Lung (tissue), 12 donors: ENCODE data around the gene LEKR1. TPM values are rescaled to one million over a fixed set of nuclear protein-coding genes. Genes with fewer than 3 reads are reported as not detected.

ENCODE experiments used
- ATAC-seq: fragments of 200-7000 bp; cut with Tn5 transposase; one replicate; pipeline ENCODE4 v1.9.1; 2020; ENCODE audit warnings: moderate number of reproducible peaks; ENCODE audit not compliant: insufficient read depth, low FRiP score
- DNase-seq, 3 donors: peaks; one replicate each; pipeline ENCODE4 v3.0.0-alpha.2; 2013 to 2017
- H3K27ac ChIP-seq, 2 donors: one replicate each; pipeline ENCODE4 v1.5.1; 2013; ENCODE audit warnings: mild to moderate bottlenecking in 2 of 2, moderate library complexity in 2 of 2, control low read depth in 1 of 2, inconsistent platforms in 1 of 2, low read depth in 1 of 2, low read length in 1 of 2
- H3K27me3 ChIP-seq, 3 donors: one replicate each; pipeline ENCODE4 v1.5.1; 2013; ENCODE audit warnings: low read length in 2 of 3; ENCODE audit not compliant: control insufficient read depth in 3 of 3, insufficient read depth in 3 of 3
- H3K36me3 ChIP-seq, 4 donors: one replicate each; pipeline ENCODE4 v1.5.1; 2013; ENCODE audit warnings: low read length in 4 of 4, mild to moderate bottlenecking in 1 of 4, moderate library complexity in 1 of 4; ENCODE audit not compliant: control insufficient read depth in 4 of 4, insufficient read depth in 4 of 4
- H3K4me1 ChIP-seq, 5 donors: one replicate each; pipeline ENCODE4 v1.5.1; 2013; ENCODE audit warnings: low read length in 5 of 5, mild to moderate bottlenecking in 2 of 5, moderate library complexity in 1 of 5; ENCODE audit not compliant: control insufficient read depth in 5 of 5, insufficient read depth in 5 of 5
- H3K4me3 ChIP-seq: one replicate; pipeline ENCODE4 v1.5.1; 2013; ENCODE audit warnings: mild to moderate bottlenecking, control low read depth, moderate library complexity
- H3K9ac ChIP-seq, 2 donors: one replicate each; pipeline ENCODE4 v1.5.1; 2013; ENCODE audit warnings: low read length in 2 of 2, control low read depth in 1 of 2; ENCODE audit not compliant: insufficient read depth in 1 of 2
- H3K9me3 ChIP-seq, 4 donors: one replicate each; pipeline ENCODE4 v1.5.1; 2013; ENCODE audit warnings: low read length in 3 of 4, mild to moderate bottlenecking in 1 of 4, moderate library complexity in 1 of 4; ENCODE audit not compliant: control insufficient read depth in 4 of 4, insufficient read depth in 3 of 4
- CTCF ChIP-seq: IDR thresholded peaks from 2 replicates; pipeline ENCODE4 v1.5.1; 2012; ENCODE audit warnings: mild to moderate bottlenecking; ENCODE audit errors: control extremely low read depth, extremely low read depth
- WGBS, 2 donors: extraction: QIAGEN DNeasy Blood & Tissue Kit; methylation state at CpG; one replicate each; pipeline ENCODE4 v1.1.7; 2013; 5-methylcytosine and 5-hydroxymethylcytosine counted together
- polyA plus RNA-seq, 2 donors: library from polyadenylated mRNA; stranded (reverse); fragments of 200-250 nt; gene quantifications; one replicate each; pipeline ENCODE4 v1.2.1, GENCODE V29; 2013
- total RNA-seq, 2 donors: library from RNA; depleted of rRNA in 1 of 2; stranded (reverse); fragments of >200 nt in 1 of 2; gene quantifications; one replicate each; pipeline ENCODE4 v1.2.1, GENCODE V29; 2014 to 2021
- donor health status: control.
- donor health status: control.
- donor health status: Bipolar disorder and iron deficiency.
- donor health status: healthy.
- donor health status: DM: yes; HTN: yes; CAD: no.

Gene LEKR1
- total and polyA plus RNA-seq, 4 donors, result 0.71 to 5.4 (median 3.2) TPM

GRCh38 chr3:157073810-157074209 is 247.7 kb downstream of the LEKR1 start:
- DNase-seq (peak in 2 of 3 donors; percentile 28 to 29), ATAC-seq (no peak)
- TF ChIP-seq CTCF, result no peak
- Histone ChIP-seq H3K4me1 (no peaks in the 10 kb centered on the region), H3K9me3 (no peaks in the 10 kb centered on the region), H3K4me3 (no peak overlapping the region), H3K36me3 (no peaks in the 10 kb centered on the region), H3K27ac (no peak overlapping the region), H3K9ac (no peak overlapping the region), H3K27me3 (no peaks in the 10 kb centered on the region)
- WGBS, 2 donors, result 75 to 86% methylated on average over 4 of the region's 4 CpGs

GRCh38 chr3:157074490-157074889 is 248.3 kb downstream of the LEKR1 start:
- no peak overlapping the region for H3K4me3 ChIP-seq
- H3K27me3 ChIP-seq, result no peaks in the 10 kb centered on the region
- H3K27ac ChIP-seq, result no peak overlapping the region
- H3K36me3 ChIP-seq, result no peaks in the 10 kb centered on the region
- H3K9me3 ChIP-seq, result no peaks in the 10 kb centered on the region
- no peak for TF ChIP-seq CTCF
- no peak overlapping the region for H3K9ac ChIP-seq
- no peaks in the 10 kb centered on the region for H3K4me1 ChIP-seq
- 93 to 96% methylated on average over 3 of the region's 3 CpGs for WGBS, 2 donors
- no peak for ATAC-seq
- no peak for DNase-seq

- no peaks in the 10 kb centered on the region for H3K36me3 ChIP-seq
- no peak overlapping the region for H3K27ac ChIP-seq
- ATAC-seq (no peak), DNase-seq (no peak)
- no peak overlapping the region for H3K9ac ChIP-seq
- 84 to 95% methylated on average over 2 of the region's 2 CpGs for WGBS, 2 donors
- H3K4me1 ChIP-seq, result no peaks in the 10 kb centered on the region
- H3K4me3 ChIP-seq, result no peak overlapping the region
- H3K9me3 ChIP-seq, result no peaks in the 10 kb centered on the region
- H3K27me3 ChIP-seq, result no peaks in the 10 kb centered on the region
- no peak for TF ChIP-seq CTCF
Observed at GRCh38 chr3:157074981-157075380, 248.8 kb downstream of the LEKR1 start.

GRCh38 chr3:157075693-157076420 is 249.7 kb downstream of the LEKR1 start:
- H3K4me3 ChIP-seq, result no peak overlapping the region
- H3K36me3 ChIP-seq, result no peaks in the 10 kb centered on the region
- no peaks in the 10 kb centered on the region for H3K9me3 ChIP-seq
- no peaks in the 10 kb centered on the region for H3K27me3 ChIP-seq
- WGBS, 2 donors, result 55% methylated on average over 7 of the region's 7 CpGs
- H3K9ac ChIP-seq, result no peak overlapping the region
- H3K4me1 ChIP-seq, result no peaks in the 10 kb centered on the region
- no peak for TF ChIP-seq CTCF
- ATAC-seq, result no peak
- DNase-seq, result no peak
- no peak overlapping the region for H3K27ac ChIP-seq
